CD14-positive monocyte (primary cell): ENCODE measurements around the gene ULBP2. TPM values are rescaled to one million over a fixed set of nuclear protein-coding genes. Genes with fewer than 3 reads are reported as not detected.

ENCODE experiments used
- DNase-seq, 3 donors: peaks; one replicate each; pipeline ENCODE4 v3.0.0-alpha.2; 2011 to 2022
- H2AFZ ChIP-seq: 2 replicates; pipeline ENCODE4 v1.6.0; 2012; ENCODE audit warnings: mild to moderate bottlenecking, low read depth, low read length, inconsistent platforms; ENCODE audit not compliant: insufficient read depth, poor library complexity, severe bottlenecking
- H3K27ac ChIP-seq, 2 donors: 1 replicate in 1 of 2; 2 replicates in 1 of 2; pipeline ENCODE4 v1.5.1; 2012 to 2013; ENCODE audit warnings: low read length in 2 of 2, control low read depth in 1 of 2, inconsistent platforms in 1 of 2, low read depth in 1 of 2, mild to moderate bottlenecking in 1 of 2
- H3K27me3 ChIP-seq, 2 donors: one replicate each; pipeline versions ENCODE4 v1.6.0 to v1.6.1; 2011 to 2013; ENCODE audit warnings: low read length in 2 of 2; ENCODE audit not compliant: control insufficient read depth in 2 of 2, insufficient read depth in 2 of 2
- H3K36me3 ChIP-seq, 2 donors: replicated peaks in 1 of 2; 1 replicate in 1 of 2; 2 replicates in 1 of 2; pipeline versions ENCODE4 v1.5.1 to v1.6.1; 2012 to 2013; ENCODE audit warnings: low read length in 2 of 2, control low read depth in 1 of 2, inconsistent platforms in 1 of 2, mild to moderate bottlenecking in 1 of 2; ENCODE audit not compliant: insufficient read depth in 2 of 2, control insufficient read depth in 1 of 2
- H3K4me1 ChIP-seq, 2 donors: 1 replicate in 1 of 2; 2 replicates in 1 of 2; pipeline versions ENCODE4 v1.5.1 to v1.6.1; 2012 to 2013; ENCODE audit warnings: low read length in 2 of 2, control low read depth in 1 of 2, inconsistent platforms in 1 of 2, mild to moderate bottlenecking in 1 of 2, moderate library complexity in 1 of 2; ENCODE audit not compliant: insufficient read depth in 2 of 2, control insufficient read depth in 1 of 2
- H3K4me2 ChIP-seq: replicated peaks from 2 replicates; pipeline ENCODE3; 2012; ENCODE audit warnings: low read length, moderate library complexity, mild to moderate bottlenecking; ENCODE audit not compliant: poor library complexity, severe bottlenecking; ENCODE audit errors: extremely low read depth
- H3K4me3 ChIP-seq, 3 experiments: fragments of 200-600 bp in 1 of 3; sonication (generic) in 1 of 3; replicated peaks in 1 of 3; 1 replicate in 2 of 3; 2 replicates in 1 of 3; pipeline ENCODE4 v1.5.1; 2011 to 2013; ENCODE audit warnings: low read length in 3 of 3, mild to moderate bottlenecking in 3 of 3, control low read depth in 2 of 3, low read depth in 2 of 3, inconsistent platforms in 1 of 3, moderate library complexity in 1 of 3
- H3K79me2 ChIP-seq: 2 replicates; pipeline ENCODE4 v1.6.0; 2012; ENCODE audit warnings: mild to moderate bottlenecking, control low read depth, inconsistent platforms, low read length, moderate library complexity; ENCODE audit not compliant: insufficient read depth
- H3K9ac ChIP-seq: 2 replicates; pipeline ENCODE4 v1.6.0; 2017; ENCODE audit warnings: low read length, mild to moderate bottlenecking; ENCODE audit not compliant: insufficient read depth, poor library complexity, severe bottlenecking
- H3K9me3 ChIP-seq, 2 donors: replicated peaks in 1 of 2; 1 replicate in 1 of 2; 2 replicates in 1 of 2; pipeline versions ENCODE4 v1.5.1 to v1.6.1; 2012 to 2013; ENCODE audit warnings: low read length in 2 of 2, control low read depth in 1 of 2; ENCODE audit not compliant: control insufficient read depth in 1 of 2, insufficient read depth in 1 of 2
- H4K20me1 ChIP-seq: 2 replicates; pipeline ENCODE4 v1.6.0; 2012; ENCODE audit warnings: mild to moderate bottlenecking, low read length, control low read depth, moderate library complexity; ENCODE audit not compliant: insufficient read depth
- H3K27ac Mint-ChIP-seq, 7 donors: one replicate each; pipeline ENCODE4 v1.8.0; 2020; ENCODE audit warnings: mild to moderate bottlenecking in 7 of 7, mixed read lengths in 7 of 7, moderate library complexity in 6 of 7, inconsistent platforms in 2 of 7
- H3K27me3 Mint-ChIP-seq, 3 donors: one replicate each; pipeline ENCODE4 v1.8.0; 2021 to 2022; ENCODE audit warnings: low read depth in 3 of 3, mild to moderate bottlenecking in 3 of 3, mixed read lengths in 3 of 3, moderate library complexity in 3 of 3, inconsistent platforms in 1 of 3
- H3K36me3 Mint-ChIP-seq, 2 donors: one replicate each; pipeline ENCODE4 v1.8.0; 2020; ENCODE audit warnings: mixed read lengths in 2 of 2, inconsistent platforms in 1 of 2, mild to moderate bottlenecking in 1 of 2
- H3K4me1 Mint-ChIP-seq: one replicate; pipeline ENCODE4 v1.8.0; 2020; ENCODE audit warnings: mild to moderate bottlenecking, mixed read lengths
- H3K4me3 Mint-ChIP-seq, 2 donors: one replicate each; pipeline ENCODE4 v1.8.0; 2020; ENCODE audit warnings: mild to moderate bottlenecking in 2 of 2, mixed read lengths in 2 of 2, moderate library complexity in 1 of 2
- H3K9me3 Mint-ChIP-seq, 7 donors: one replicate each; pipeline ENCODE4 v1.8.0; 2020 to 2022; ENCODE audit warnings: mixed read lengths in 7 of 7, mild to moderate bottlenecking in 6 of 7, moderate library complexity in 6 of 7, inconsistent platforms in 2 of 7
- CTCF ChIP-seq: fragments of 200-600 bp; IDR thresholded peaks from one replicate; pipeline ENCODE4 v1.8.0; 2022; ENCODE audit warnings: antibody characterized with exemption, mild to moderate bottlenecking
- whole genome bisulfite sequencing: methylation state at CpG from one replicate; pipeline ENCODE4 v1.1.5; 2013; ENCODE audit warnings: missing lambda C conversion rate; ENCODE audit not compliant: insufficient coverage; 5-methylcytosine and 5-hydroxymethylcytosine counted together
- intact Hi-C, 2 donors: fragments of 100-400 bp; cut with micrococcal nuclease; formaldehyde crosslinking; loops; one replicate each; pipeline versions ENCODE4 v1.15.0 to v1.15.1; 2023
- polyA plus RNA-seq, 3 donors: library from polyadenylated mRNA; depleted of rRNA in 1 of 3; unstranded in 2 of 3; stranded (reverse) in 1 of 3; fragments of 300-500 nt in 2 of 3; fragments of >200 nt in 1 of 3; fragmentation: Illumina TruSeq in 2 of 3; gene quantifications; 1 replicate in 2 of 3; 2 replicates in 1 of 3; pipeline ENCODE4 v1.2.3, GENCODE V29; 2012 to 2021

ULBP2 gene
- polyA plus RNA-seq, 3 donors = 0.31 to 0.49 TPM; not detected in 1

- 49% methylated on average over 6 of the region's 8 CpGs for WGBS
- H3K9ac ChIP-seq = no peak overlapping the region
- intact Hi-C loops = no loop called here
- Mint-ChIP-seq H3K27me3 (peaks cover 65 to 87% (median 86%) of the 10 kb centered on the region in 3 donors), H3K36me3 (peaks cover 0 to 2% of the 10 kb centered on the region in 2 donors), H3K4me1 (peaks cover 9% of the 10 kb centered on the region), H3K4me3 (peak overlapping the region in 1 of 2 donors; percentile 46), H3K9me3 (peaks cover 0 to 13% (median 3%) of the 10 kb centered on the region in 7 donors), H3K27ac (no peak overlapping the region)
- no peaks in the 10 kb centered on the region for H4K20me1 ChIP-seq
- no peak overlapping the region for H3K4me2 ChIP-seq
- no peak for TF ChIP-seq CTCF
- no peak overlapping the region for H2AFZ ChIP-seq
- H3K36me3 ChIP-seq = no peaks in the 10 kb centered on the region
- peaks cover 48 to 75% of the 10 kb centered on the region in 2 donors for H3K27me3 ChIP-seq
- no peaks in the 10 kb centered on the region for H3K79me2 ChIP-seq
- H3K4me1 ChIP-seq = no peaks in the 10 kb centered on the region
- no peak overlapping the region for H3K4me3 ChIP-seq
- no peak for DNase-seq
- H3K27ac ChIP-seq = no peak overlapping the region
- no peaks in the 10 kb centered on the region for H3K9me3 ChIP-seq
Measured at GRCh38 chr6:149950423-149950822, 8.6 kb downstream of the ULBP2 start.

- Mint-ChIP-seq H3K9me3 (peaks cover 0 to 17% (median 3%) of the 10 kb centered on the region in 7 donors), H3K4me3 (peak overlapping the region in 1 of 2 donors; percentile 46), H3K27ac (no peak overlapping the region), H3K27me3 (peaks cover 70 to 90% (median 86%) of the 10 kb centered on the region in 3 donors), H3K36me3 (peaks cover 0 to 5% of the 10 kb centered on the region in 2 donors), H3K4me1 (peaks cover 9% of the 10 kb centered on the region)
- Histone ChIP-seq H4K20me1 (no peaks in the 10 kb centered on the region), H3K4me2 (no peak overlapping the region), H2AFZ (no peak overlapping the region), H3K9me3 (peaks cover 0 to 5% of the 10 kb centered on the region in 2 donors), H3K36me3 (no peaks in the 10 kb centered on the region), H3K27ac (no peak overlapping the region), H3K79me2 (no peaks in the 10 kb centered on the region), H3K27me3 (peaks cover 55 to 81% of the 10 kb centered on the region in 2 donors), H3K9ac (no peak overlapping the region), H3K4me3 (no peak overlapping the region), H3K4me1 (no peaks in the 10 kb centered on the region)
- intact Hi-C loops = no loop called here
- no peak for TF ChIP-seq CTCF
- DNase-seq = no peak
- WGBS = 71% methylated on average over 3 of the region's 9 CpGs
Measured at GRCh38 chr6:149951096-149951495, 9.3 kb downstream of the ULBP2 start.
